ENCODE data around the gene PIGW. TPM values are rescaled to one million over a fixed set of nuclear protein-coding genes. Genes with fewer than 3 reads are reported as not detected.

The PIGW gene
- total and polyA plus RNA-seq, 2 of the 8 experiments (the other 6 are each of a cell fraction or from before 2014, with no cell fraction given) = 12.1 to 28.9 TPM

- Histone ChIP-seq H3K9me3 (ENCODE audit: insufficient read depth in 2 of 2, low read depth in 1 of 2, low read length in 1 of 2) (no peaks in the 10 kb centered on the region), H3K36me3 (ENCODE audit: control insufficient read depth in 2 of 4, insufficient read depth in 4 of 4, low read length in 3 of 4) (peaks cover 35 to 82% (median 57%) of the 10 kb centered on the region in 4 experiments), H3K27ac (ENCODE audit: low read depth, low read length) (no peak overlapping the region), H3K9ac (replicated peaks in 1 of 4; ENCODE audit: extremely low read depth in 1 of 4, low read depth in 3 of 4, low read length in 3 of 4) (no peak overlapping the region), H2BK15ac (ENCODE audit: low read length) (no peak overlapping the region), H3K4me1 (replicated peaks in 1 of 4; ENCODE audit: control insufficient read depth in 3 of 4, insufficient read depth in 4 of 4, low read length in 3 of 4) (no peaks in the 10 kb centered on the region), H2BK20ac (ENCODE audit: low read length) (no peak overlapping the region), H3K56ac (replicated peaks; ENCODE audit: insufficient read length, low read depth, low read length) (no peak overlapping the region), H4K20me1 (replicated peaks in 1 of 2; ENCODE audit: control insufficient read depth in 1 of 2, insufficient read depth in 2 of 2, low read length in 2 of 2) (peaks cover 10% of the 10 kb centered on the region in 2 experiments), H3K14ac (ENCODE audit: insufficient read length) (no peak overlapping the region), H3K23me2 (ENCODE audit: low read depth, low read length) (no peaks in the 10 kb centered on the region), H3K79me1 (ENCODE audit: low read depth, low read length) (no peaks in the 10 kb centered on the region), H3K79me2 (ENCODE audit: control insufficient read depth in 1 of 2, insufficient read depth in 2 of 2, low read length in 2 of 2) (no peaks in the 10 kb centered on the region), H3K4me2 (ENCODE audit: insufficient read depth in 1 of 2, low read depth in 2 of 2, low read length in 2 of 2) (no peak overlapping the region), H2BK120ac (replicated peaks; ENCODE audit: low read depth, low read length) (no peak overlapping the region), H2AFZ (ENCODE audit: low read length) (no peak overlapping the region), H3K18ac (ENCODE audit: extremely low read depth, low read length) (no peak overlapping the region), H3K4ac (replicated peaks; ENCODE audit: insufficient read length, low read depth, low read length) (no peak overlapping the region), H2BK12ac (ENCODE audit: low read depth, low read length) (no peak overlapping the region), H3K23ac (ENCODE audit: insufficient read length) (no peak overlapping the region), H2BK5ac (ENCODE audit: low read depth, low read length) (no peak overlapping the region), H4K91ac (replicated peaks; ENCODE audit: insufficient read length, low read length) (no peak overlapping the region), H3K27me3 (replicated peaks in 1 of 4; ENCODE audit: control insufficient read depth in 3 of 4, extremely low read depth in 1 of 4, insufficient read depth in 3 of 4, low read length in 3 of 4) (no peaks in the 10 kb centered on the region), H4K8ac (ENCODE audit: extremely low read depth, insufficient read depth, low read length) (no peak overlapping the region), H4K5ac (ENCODE audit: insufficient read length, low read depth, low read length) (no peak overlapping the region), H3K4me3 (ENCODE audit: extremely low read depth in 1 of 4, insufficient read depth in 2 of 4, low read depth in 3 of 4, low read length in 4 of 4) (no peak overlapping the region), H2AK5ac (ENCODE audit: low read depth, low read length) (no peak overlapping the region)
- 90% methylated on average over 5 of the region's 5 CpGs; no CpG with 5 or more reads in 1 of the 2 experiments for WGBS, 2 experiments (ENCODE audit: extremely low coverage in 1 of 2, insufficient coverage in 1 of 2, insufficient read length in 1 of 2, insufficient replicate concordance in 2 of 2, low coverage in 1 of 2, low lambda C conversion rate in 2 of 2, missing lambda C conversion rate in 1 of 2)
- DNase-seq (ENCODE audit: low read depth in 1 of 2, low spot score in 2 of 2) = no peak
- POLR2A ChIA-PET (ENCODE audit: partially characterized antibody) = interaction anchor here (1.3 to 13.9 kb wide), 6 partner anchors 7 to 38 kb away, joined by 3 to 205 read pairs (median 42); partner anchors contain the start of genes MYO19 and PIGW
- CTCF ChIA-PET (ENCODE audit: partially characterized antibody) = interaction anchor here (0.9 kb wide), 1 partner anchor 88 kb away, joined by 3 read pairs; no protein-coding TSS in a partner anchor
- FAIRE-seq = no peak
- TF ChIP-seq HDAC2 (IDR thresholded peaks at IDR 0.05; ENCODE audit: borderline replicate concordance in 1 of 2, low read depth in 2 of 2, low read length in 2 of 2) (no peak), POLR2A (IDR thresholded peaks at IDR 0.05; ENCODE audit: control extremely low read depth in 1 of 2, low read depth in 2 of 2, low read length in 2 of 2) (no peak), YY1 (IDR thresholded peaks at IDR 0.05; ENCODE audit: low read depth, low read length) (no peak)
Measured at GRCh38 chr17:36512641-36513040, 22.1 kb upstream of the PIGW start.

All from H1 (cell line).